K562 (cell line): ENCODE measurements around the gene GTF2H4. TPM values are rescaled to one million over a fixed set of nuclear protein-coding genes. Genes with fewer than 3 reads are reported as not detected.

Experiments
- ATAC-seq: fragments of 200-7000 bp; cut with Tn5 transposase; 3 replicates; pipeline ENCODE4 v1.9.1; 2020; ENCODE audit warnings: moderate library complexity
- BruUV-seq: library from RNA; stranded (reverse); fragments of 400-500 nt; replicated peaks from 2 replicates; lab custom pipeline; 2021; lab: Mats Ljungman, UMichigan
- CTCF ChIA-PET: fragments of 300-600 bp; formaldehyde crosslinking; extraction: SDS; loops from one replicate; lab custom pipeline; 2021; ENCODE audit warnings: low intra/inter-chr PET ratio; lab: Yijun Ruan, JAX
- POLR2A ChIA-PET: fragments of 300-600, 350-650 bp; sonication (Branson Sonifier 250); formaldehyde crosslinking; extraction: SDS; loops from one replicate; lab custom pipeline; 2021; ENCODE audit warnings: antibody characterized with exemption, inconsistent platforms; lab: Yijun Ruan, JAX
- DNase-seq, 4 experiments: peaks; one replicate each; pipeline versions ENCODE4 v3.0.0 to v3.0.0-alpha.2; 2011 to 2018; ENCODE audit warnings: low spot score in 3 of 4, mixed read lengths in 3 of 4; ENCODE audit errors: extremely low read depth in 1 of 4
- FAIRE-seq: peaks from 2 replicates; lab custom pipeline; 2011; peaks lifted over from hg19 to GRCh38; lab: Jason Lieb, UNC
- H2AFZ ChIP-seq: 2 replicates; pipeline ENCODE4 v1.6.0; 2011; ENCODE audit warnings: low read depth, low read length, control low read depth, inconsistent platforms
- H3K27ac ChIP-seq: fragments of 200-600 bp; 3 replicates; pipeline ENCODE4 v1.8.0; 2011; ENCODE audit warnings: low read depth, mild to moderate bottlenecking, control low read depth, inconsistent platforms, low read length, moderate library complexity, mixed read lengths; ENCODE audit errors: extremely low read depth
- H3K27me3 ChIP-seq, 2 experiments: fragments of 300-600 bp in 1 of 2; 2 replicates in 1 of 2; 3 replicates in 1 of 2; pipeline versions ENCODE4 v1.6.0 to v1.8.0; 2011; ENCODE audit warnings: inconsistent platforms in 2 of 2, low read length in 2 of 2, mild to moderate bottlenecking in 1 of 2, mixed read lengths in 1 of 2, moderate library complexity in 1 of 2; ENCODE audit not compliant: control insufficient read depth in 2 of 2, insufficient read depth in 2 of 2
- H3K36me3 ChIP-seq: fragments of 300-600 bp; 3 replicates; pipeline ENCODE4 v1.8.0; 2011; ENCODE audit warnings: mild to moderate bottlenecking, low read length, inconsistent platforms; ENCODE audit not compliant: control insufficient read depth, insufficient read depth
- H3K4me1 ChIP-seq, 2 experiments: fragments of 200-600 bp in 1 of 2; replicated peaks in 1 of 2; 2 replicates in 1 of 2; 3 replicates in 1 of 2; pipeline versions ENCODE4 v1.5.1 to v1.8.0; 2011; ENCODE audit warnings: inconsistent platforms in 2 of 2, low read length in 2 of 2, mild to moderate bottlenecking in 1 of 2, mixed read lengths in 1 of 2, moderate library complexity in 1 of 2; ENCODE audit not compliant: control insufficient read depth in 2 of 2, insufficient read depth in 2 of 2
- H3K4me2 ChIP-seq: 2 replicates; pipeline ENCODE4 v1.6.1; 2011; ENCODE audit warnings: low read length, control low read depth, inconsistent platforms, mixed read lengths; ENCODE audit not compliant: insufficient read depth
- H3K4me3 ChIP-seq: fragments of 200-600 bp; sonication (generic), shearing (Covaris generic); 2 replicates; pipeline ENCODE4 v1.5.1; 2016; ENCODE audit warnings: control low read depth, inconsistent platforms
- H3K79me2 ChIP-seq: fragments of 200-600 bp; 3 replicates; pipeline ENCODE4 v1.8.0; 2011; ENCODE audit warnings: low read length, inconsistent platforms; ENCODE audit not compliant: control insufficient read depth, insufficient read depth
- H3K9ac ChIP-seq, 2 experiments: 2 replicates each; pipeline versions ENCODE4 v1.6.0 to v1.6.1; 2011; ENCODE audit warnings: low read depth in 2 of 2, low read length in 2 of 2, control low read depth in 1 of 2, inconsistent platforms in 1 of 2, mild to moderate bottlenecking in 1 of 2, mixed read lengths in 1 of 2; ENCODE audit not compliant: insufficient read depth in 1 of 2
- H3K9me1 ChIP-seq: one replicate; pipeline ENCODE4 v1.6.0; 2011; ENCODE audit warnings: inconsistent platforms, mild to moderate bottlenecking, low read length, moderate library complexity; ENCODE audit not compliant: control insufficient read depth, insufficient read depth
- H3K9me3 ChIP-seq: replicated peaks from 2 replicates; pipeline ENCODE4 v1.5.1; 2011; ENCODE audit warnings: low read depth, low read length, inconsistent platforms; ENCODE audit not compliant: control insufficient read depth, insufficient read depth
- H4K20me1 ChIP-seq: replicated peaks from 2 replicates; pipeline ENCODE4 v1.6.1; 2011; ENCODE audit warnings: low read length, inconsistent platforms, mixed read lengths; ENCODE audit not compliant: control insufficient read depth, insufficient read depth
- BRD4 ChIP-seq: fragments of 200-600 bp; sonication (generic); IDR thresholded peaks from 2 replicates; pipeline ENCODE4 v1.6.1; 2017; ENCODE audit warnings: inconsistent platforms
- HCFC1 ChIP-seq: IDR thresholded peaks from 2 replicates; pipeline ENCODE4 v1.6.1; 2012; ENCODE audit warnings: low read depth, low read length, improper control_type of control experiment
- MAZ ChIP-seq, 2 experiments: fragments of 450-650 bp in 1 of 2; sonication (generic) in 1 of 2; formaldehyde crosslinking; IDR thresholded peaks in 1 of 2; conservative IDR thresholded peaks in 1 of 2; 2 replicates each; pipeline versions ENCODE4 v1.4.0 to v1.5.0; 2020; ENCODE audit warnings: mild to moderate bottlenecking in 1 of 2, missing genetic modification reagents in 1 of 2
- MECOM ChIP-seq: fragments of 250-450 bp; sonication (Bioruptor Pico); IDR thresholded peaks from 2 replicates; pipeline ENCODE4 v1.8.0; 2022; ENCODE audit warnings: inconsistent platforms
- PML ChIP-seq: IDR thresholded peaks from 2 replicates; pipeline ENCODE4 v1.6.1; 2012; ENCODE audit warnings: low read length, inconsistent platforms
- SAFB2 ChIP-seq: fragments of 200-400 bp; formaldehyde crosslinking; IDR thresholded peaks from 2 replicates; pipeline ENCODE4 v1.6.1; 2018; ENCODE audit warnings: borderline replicate concordance, low read length, low read depth, moderate library complexity; ENCODE audit not compliant: severe bottlenecking
- SMAD1 ChIP-seq: fragments of 150-350 bp; IDR thresholded peaks from 2 replicates; pipeline ENCODE4 v1.6.1; 2014; ENCODE audit warnings: low read length, low read depth; ENCODE audit not compliant: partially characterized antibody
- TCF3 ChIP-seq: sonication (generic); formaldehyde crosslinking; IDR thresholded peaks from 2 replicates; pipeline ENCODE4 v1.4.0; 2020; ENCODE audit warnings: mild to moderate bottlenecking, missing genetic modification reagents
- USF2 ChIP-seq: sonication (generic); formaldehyde crosslinking; IDR thresholded peaks from 2 replicates; pipeline ENCODE4 v1.5.0; 2020; ENCODE audit warnings: missing genetic modification reagents
- ZBTB11 ChIP-seq, 3 experiments: fragments of 200-800 bp in 1 of 3; fragments of 250-450 bp in 1 of 3; fragments of 450-650 bp in 1 of 3; sonication (Bioruptor Pico) in 1 of 3; sonication (Bioruptor generic) in 1 of 3; formaldehyde crosslinking in 1 of 3; IDR thresholded peaks; 2 replicates each; pipeline versions ENCODE4 v1.6.1 to v1.8.0; 2016 to 2022; ENCODE audit warnings: mild to moderate bottlenecking in 2 of 3, missing genetic modification characterization in 2 of 3, missing compliant biosample characterization in 1 of 3, moderate library complexity in 1 of 3
- ZNF449 ChIP-seq: fragments of 250-450 bp; sonication (Bioruptor Pico); IDR thresholded peaks from 2 replicates; pipeline ENCODE4 v1.8.0; 2022; ENCODE audit warnings: moderate library complexity, mild to moderate bottlenecking, inconsistent platforms
- WGBS: fragments of 100-300 bp; shearing (Covaris generic); methylation state at CpG from one replicate; pipeline ENCODE4 v1.1.6; 2016; ENCODE audit warnings: low coverage, mixed read lengths; ENCODE audit not compliant: insufficient coverage; ENCODE audit errors: missing lambda C conversion rate; 5-methylcytosine and 5-hydroxymethylcytosine counted together
- in situ Hi-C: fragments of 300-500 bp; cut with MboI; formaldehyde crosslinking; loops from 4 replicates; pipeline ENCODE4 v1.15.0; 2018; ENCODE audit warnings: inconsistent platforms, mixed read lengths
- intact Hi-C: fragments of 100-400 bp; cut with micrococcal nuclease; formaldehyde crosslinking; loops from 2 replicates; pipeline ENCODE4 v1.14.2; 2022
- polyA plus RNA-seq, 8 experiments: library from polyadenylated mRNA; depleted of rRNA in 4 of 8; stranded (reverse) in 5 of 8; unstranded in 3 of 8; fragments of >200 nt; fragmentation: Nextera tagmentation in 2 of 8; fragmentation: Illumina TruSeq in 1 of 8; extraction: Ambion mirVana in 2 of 8; extraction: Trizol in 1 of 8; gene quantifications; 2 replicates each; pipeline versions ENCODE4 v1.2.1 to v1.2.3, GENCODE V29; 2011 to 2014; ENCODE audit warnings: inconsistent platforms in 1 of 8, missing spikeins in 1 of 8
- total RNA-seq, 7 experiments: library from RNA; depleted of rRNA in 6 of 7; stranded (reverse); fragments of >200 nt in 6 of 7; fragmentation: Illumina TruSeq in 2 of 7; extraction: Trizol in 2 of 7; gene quantifications; 2 replicates each; pipeline versions ENCODE4 v1.2.1 to v1.2.3, GENCODE V29; 2011 to 2021; ENCODE audit warnings: low replicate concordance in 1 of 7

GTF2H4 gene
- total and polyA plus RNA-seq, 9 of the 15 experiments (the other 6 are each of a cell fraction or from before 2014, with no cell fraction given) = 3.6 to 86.1 (median 39.6) TPM

- peak; percentile 97 for TF ChIP-seq SMAD1
- peak; percentile 68; the same call in 1 of the 2 replicates for TF ChIP-seq PML
- TF ChIP-seq USF2 (CRISPR knock-in tag) = no peak
- peak; percentile 71; the same call in 1 of the 2 replicates for TF ChIP-seq BRD4
Observed at GRCh38 chr6:30875244-30876038, 32.6 kb upstream of the GTF2H4 start (continued).

- Histone ChIP-seq H3K9me1 (no peaks in the 10 kb centered on the region), H3K4me1 (peaks cover 54 to 70% of the 10 kb centered on the region in 2 experiments), H3K27ac (peak overlapping the region; percentile 94), H3K27me3 (no peaks in the 10 kb centered on the region), H4K20me1 (no peaks in the 10 kb centered on the region), H3K36me3 (no peaks in the 10 kb centered on the region), H3K9me3 (peaks cover 9% of the 10 kb centered on the region), H3K4me2 (peak overlapping the region; percentile 70), H3K79me2 (peaks cover 19% of the 10 kb centered on the region), H2AFZ (peak overlapping the region; percentile 35; the same call in 1 of the 2 replicates), H3K9ac (peak overlapping the region in 1 of 2 experiments; percentile 61; a peak in 2 of 4 replicates), H3K4me3 (no peak overlapping the region)
- FAIRE-seq = no peak
- TSS peak; percentile 62 for BruUV-seq
- POLR2A ChIA-PET = interaction anchor here (0.6 to 2.3 kb wide), 25 partner anchors 9 to 194 kb away, joined by 3 to 17 read pairs (median 5); partner anchors contain the start of genes DDR1, GTF2H4, IER3 and MDC1
- no peak for ATAC-seq
- in situ Hi-C loops = loop anchor here (5.0 kb wide), 1 partner anchor 134 kb away; the partner anchor contains the start of genes FLOT1 and IER3
- peak in 1 of 4 experiments; percentile 62 for DNase-seq
- intact Hi-C loops = loop anchor here (2.0 to 5.0 kb wide), 4 partner anchors 39 to 206 kb away; partner anchors contain the start of genes TUBB and VARS2
- CTCF ChIA-PET = interaction anchor here (0.6 to 2.6 kb wide), 4 partner anchors 47 to 197 kb away, joined by 3 to 45 read pairs (median 11); no protein-coding TSS in a partner anchor
- WGBS = 31% methylated on average over 4 of the region's 4 CpGs
- TF ChIP-seq SAFB2 (no peak), MECOM (peak; percentile 28; the same call in 1 of the 2 replicates), TCF3 (CRISPR knock-in tag) (peak; percentile 73), ZNF449 (CRISPR knock-in tag) (no peak), MAZ (CRISPR knock-in tag; conservative IDR thresholded peaks at IDR 0.05 in 1 of 2, IDR thresholded peaks at IDR 0.05 in 1 of 2) (no peak), HCFC1 (0 out of 2 replicates have a peak, but pooled peaks have one; percentile 4), ZBTB11 (CRISPR knock-in tag; IDR thresholded peaks at IDR 0.05) (no peak)
Observed at GRCh38 chr6:30876039-30876730, 31.8 kb upstream of the GTF2H4 start.
